Stimulated activated CD4-positive, alpha-beta T cell treated with anti-CD3 and anti-CD28 coated beads, Interleukin-1b, Interleukin-23, amount 100 ng/mL, for 1 hour (primary cell): Measurements from ENCODE around the gene C16orf92.
"Not testable (repeated sequence)": the region's sequence is repeated elsewhere in the genome, so short reads cannot be mapped to it uniquely, and the experiment has no call there.

Source experiments
- DNase-seq, 2 donors: peaks; one replicate each; pipeline ENCODE4 v3.0.0-alpha.2; 2020; ENCODE audit warnings: low read depth in 2 of 2

Gene C16orf92

GRCh38 chr16:30005341-30006094, 17.5 kb upstream of the C16orf92 start:
- DNase-seq = no peak

- no peak for DNase-seq
These were observed 16.9 kb upstream of the C16orf92 start for GRCh38 chr16:30006095-30006473.

- no peak for DNase-seq
These were observed 16.2 kb upstream of the C16orf92 start for GRCh38 chr16:30006659-30007377.

GRCh38 chr16:30007378-30007895, 15.6 kb upstream of the C16orf92 start:
- no peak for DNase-seq

GRCh38 chr16:30009085-30009862, 13.7 kb upstream of the C16orf92 start:
- no peak for DNase-seq

- DNase-seq = no peak
These were observed 12.8 kb upstream of the C16orf92 start for GRCh38 chr16:30009990-30010843.

- DNase-seq = no peak
These were observed 11.9 kb upstream of the C16orf92 start, which contains the start of gene DOC2A for GRCh38 chr16:30010844-30011713. Gene DOC2A, minus strand, starts transcription at chr16:30011027. Its CDS starts 805 bp downstream, at chr16:30010222.

GRCh38 chr16:30011714-30012504, 11.1 kb upstream of the C16orf92 start:
- no peak for DNase-seq

GRCh38 chr16:30012598-30012997, 10.4 kb upstream of the C16orf92 start:
- not testable (repeated sequence) for DNase-seq

GRCh38 chr16:30015450-30015849, 7.5 kb upstream of the C16orf92 start:
- DNase-seq = not testable (repeated sequence)

GRCh38 chr16:30016555-30017276, 6.3 kb upstream of the C16orf92 start:
- no peak for DNase-seq

GRCh38 chr16:30017277-30017656, 5.7 kb upstream of the C16orf92 start:
- no peak for DNase-seq

GRCh38 chr16:30017937-30018336, 5.1 kb upstream of the C16orf92 start:
- DNase-seq = not testable (repeated sequence)

- DNase-seq = no peak
These were observed 4.3 kb upstream of the C16orf92 start for GRCh38 chr16:30018731-30019158.

- no peak for DNase-seq
These were observed 588 bp downstream of the C16orf92 start for GRCh38 chr16:30023586-30023985.

- DNase-seq = no peak
These were observed 1.5 kb downstream of the C16orf92 start for GRCh38 chr16:30024451-30024850.

- no peak for DNase-seq
These were observed 2.2 kb downstream of the C16orf92 start for GRCh38 chr16:30025156-30025555.

- no peak for DNase-seq
These were observed 2.6 kb downstream of the C16orf92 start for GRCh38 chr16:30025574-30025973.

GRCh38 chr16:30026449-30026848, 3.5 kb downstream of the C16orf92 start:
- no peak for DNase-seq
